Right lobe of liver (tissue), 4 donors: ENCODE measurements around the gene HS6ST3.

Experiments used
- POLR2A ChIP-seq: fragments of 450-650 bp; IDR thresholded peaks from one replicate; pipeline ENCODE4 v1.6.1; 2017; ENCODE audit warnings: antibody characterized with exemption, mild to moderate bottlenecking
- TF ChIP-seq, protein P1 (sequence below), 4 donors: fragments of 200-600 bp in 3 of 4; fragments of 450-650 bp in 1 of 4; IDR thresholded peaks; one replicate each; pipeline versions ENCODE4 v1.5.1 to v1.8.0; 2016 to 2022; ENCODE audit warnings: antibody characterized with exemption in 4 of 4, mild to moderate bottlenecking in 2 of 4
- donor health status: DM: no; HTN: no; CAD: no.
- donor health status: DM: no; HTN: no; CAD: no.
- donor health status: DM: no; HTN: yes; CAD: no.

DNA sequence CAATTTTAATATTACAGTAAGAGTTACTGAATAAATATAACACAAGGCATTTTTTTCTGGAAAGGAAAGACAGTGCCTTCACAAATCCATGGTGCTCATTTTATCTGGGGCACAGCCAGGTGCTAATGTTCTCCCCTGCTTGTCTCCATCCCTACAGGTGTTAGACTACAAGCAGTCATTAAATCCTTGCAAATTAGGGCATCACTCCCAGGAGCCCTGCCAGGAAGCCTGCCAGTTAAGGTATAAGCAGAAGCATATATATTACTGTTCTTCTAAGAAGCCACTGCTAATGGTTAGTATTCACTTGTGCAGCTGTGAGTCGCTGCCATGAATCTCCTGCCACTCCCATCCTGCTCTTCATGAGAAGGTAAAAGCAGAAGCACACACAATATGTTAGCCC, 754.7 kb downstream of the HS6ST3 start:
- TF ChIP-seq POLR2A = no peak
- TF ChIP-seq, protein P1, sequence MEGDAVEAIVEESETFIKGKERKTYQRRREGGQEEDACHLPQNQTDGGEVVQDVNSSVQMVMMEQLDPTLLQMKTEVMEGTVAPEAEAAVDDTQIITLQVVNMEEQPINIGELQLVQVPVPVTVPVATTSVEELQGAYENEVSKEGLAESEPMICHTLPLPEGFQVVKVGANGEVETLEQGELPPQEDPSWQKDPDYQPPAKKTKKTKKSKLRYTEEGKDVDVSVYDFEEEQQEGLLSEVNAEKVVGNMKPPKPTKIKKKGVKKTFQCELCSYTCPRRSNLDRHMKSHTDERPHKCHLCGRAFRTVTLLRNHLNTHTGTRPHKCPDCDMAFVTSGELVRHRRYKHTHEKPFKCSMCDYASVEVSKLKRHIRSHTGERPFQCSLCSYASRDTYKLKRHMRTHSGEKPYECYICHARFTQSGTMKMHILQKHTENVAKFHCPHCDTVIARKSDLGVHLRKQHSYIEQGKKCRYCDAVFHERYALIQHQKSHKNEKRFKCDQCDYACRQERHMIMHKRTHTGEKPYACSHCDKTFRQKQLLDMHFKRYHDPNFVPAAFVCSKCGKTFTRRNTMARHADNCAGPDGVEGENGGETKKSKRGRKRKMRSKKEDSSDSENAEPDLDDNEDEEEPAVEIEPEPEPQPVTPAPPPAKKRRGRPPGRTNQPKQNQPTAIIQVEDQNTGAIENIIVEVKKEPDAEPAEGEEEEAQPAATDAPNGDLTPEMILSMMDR (IDR thresholded peaks at IDR 0.05) = no peak
